Daoy (cell line): ENCODE data around the gene KDM3B. TPM values are rescaled to one million over a fixed set of nuclear protein-coding genes. Genes with fewer than 3 reads are reported as not detected.
A peak's percentile ranks its signal among the peaks of the same experiment; 100 is the strongest.
"Not testable (repeated sequence)": the region's sequence is repeated elsewhere in the genome, so short reads cannot be mapped to it uniquely, and the experiment has no call there.

ENCODE experiments used
- DNase-seq: peaks from one replicate; pipeline ENCODE4 v3.0.0-alpha.2; 2015; ENCODE audit warnings: low read depth
- total RNA-seq: library from RNA; depleted of rRNA; stranded (reverse); fragments of >200 nt; shearing (Covaris generic); gene quantifications from 2 replicates; pipeline ENCODE4 v1.2.3, GENCODE V29; 2014; rRNA removed

The KDM3B gene, protein sequence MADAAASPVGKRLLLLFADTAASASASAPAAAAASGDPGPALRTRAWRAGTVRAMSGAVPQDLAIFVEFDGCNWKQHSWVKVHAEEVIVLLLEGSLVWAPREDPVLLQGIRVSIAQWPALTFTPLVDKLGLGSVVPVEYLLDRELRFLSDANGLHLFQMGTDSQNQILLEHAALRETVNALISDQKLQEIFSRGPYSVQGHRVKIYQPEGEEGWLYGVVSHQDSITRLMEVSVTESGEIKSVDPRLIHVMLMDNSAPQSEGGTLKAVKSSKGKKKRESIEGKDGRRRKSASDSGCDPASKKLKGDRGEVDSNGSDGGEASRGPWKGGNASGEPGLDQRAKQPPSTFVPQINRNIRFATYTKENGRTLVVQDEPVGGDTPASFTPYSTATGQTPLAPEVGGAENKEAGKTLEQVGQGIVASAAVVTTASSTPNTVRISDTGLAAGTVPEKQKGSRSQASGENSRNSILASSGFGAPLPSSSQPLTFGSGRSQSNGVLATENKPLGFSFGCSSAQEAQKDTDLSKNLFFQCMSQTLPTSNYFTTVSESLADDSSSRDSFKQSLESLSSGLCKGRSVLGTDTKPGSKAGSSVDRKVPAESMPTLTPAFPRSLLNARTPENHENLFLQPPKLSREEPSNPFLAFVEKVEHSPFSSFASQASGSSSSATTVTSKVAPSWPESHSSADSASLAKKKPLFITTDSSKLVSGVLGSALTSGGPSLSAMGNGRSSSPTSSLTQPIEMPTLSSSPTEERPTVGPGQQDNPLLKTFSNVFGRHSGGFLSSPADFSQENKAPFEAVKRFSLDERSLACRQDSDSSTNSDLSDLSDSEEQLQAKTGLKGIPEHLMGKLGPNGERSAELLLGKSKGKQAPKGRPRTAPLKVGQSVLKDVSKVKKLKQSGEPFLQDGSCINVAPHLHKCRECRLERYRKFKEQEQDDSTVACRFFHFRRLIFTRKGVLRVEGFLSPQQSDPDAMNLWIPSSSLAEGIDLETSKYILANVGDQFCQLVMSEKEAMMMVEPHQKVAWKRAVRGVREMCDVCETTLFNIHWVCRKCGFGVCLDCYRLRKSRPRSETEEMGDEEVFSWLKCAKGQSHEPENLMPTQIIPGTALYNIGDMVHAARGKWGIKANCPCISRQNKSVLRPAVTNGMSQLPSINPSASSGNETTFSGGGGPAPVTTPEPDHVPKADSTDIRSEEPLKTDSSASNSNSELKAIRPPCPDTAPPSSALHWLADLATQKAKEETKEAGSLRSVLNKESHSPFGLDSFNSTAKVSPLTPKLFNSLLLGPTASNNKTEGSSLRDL (N-terminal part only)
- 34.5 and 34.9 TPM in 2 replicates for total RNA-seq

DNA sequence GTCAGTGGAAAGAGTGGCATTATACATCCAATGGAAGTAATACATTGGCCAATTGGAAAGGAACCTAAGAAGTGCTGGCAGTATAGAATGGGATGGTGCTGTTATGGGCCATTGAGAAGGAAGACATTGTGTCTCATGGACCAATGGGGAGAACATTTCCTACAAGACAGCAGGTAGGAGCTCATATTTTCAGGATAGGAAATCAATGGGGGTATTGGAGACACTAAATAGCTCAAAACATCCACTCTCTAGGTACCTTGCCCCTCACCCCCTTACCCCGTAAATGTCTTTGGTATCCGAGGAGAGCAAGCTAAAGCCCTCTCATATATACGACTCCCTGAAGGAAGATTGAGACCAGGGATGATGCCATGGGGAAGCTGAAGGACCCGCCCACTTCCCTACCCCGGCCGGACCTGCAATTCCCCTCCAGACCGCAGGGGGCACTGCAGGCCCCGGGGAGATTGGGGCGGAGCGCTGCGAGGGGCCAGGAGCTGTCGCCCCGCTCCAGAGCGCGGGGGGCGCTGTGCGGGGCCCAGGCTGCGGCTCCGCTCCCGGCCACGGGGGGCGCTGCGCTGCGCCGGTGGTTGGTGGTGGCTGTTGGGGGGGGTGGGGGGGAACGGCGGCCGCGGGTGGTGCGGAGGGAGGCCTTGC, at the start of gene KDM3B:
TSS of gene KDM3B (plus strand) at position 615 of the 651 bp plus-strand sequence. CDS start 111 bp downstream, outside the sequence.
- DNase-seq, result peak; percentile 92

DNA sequence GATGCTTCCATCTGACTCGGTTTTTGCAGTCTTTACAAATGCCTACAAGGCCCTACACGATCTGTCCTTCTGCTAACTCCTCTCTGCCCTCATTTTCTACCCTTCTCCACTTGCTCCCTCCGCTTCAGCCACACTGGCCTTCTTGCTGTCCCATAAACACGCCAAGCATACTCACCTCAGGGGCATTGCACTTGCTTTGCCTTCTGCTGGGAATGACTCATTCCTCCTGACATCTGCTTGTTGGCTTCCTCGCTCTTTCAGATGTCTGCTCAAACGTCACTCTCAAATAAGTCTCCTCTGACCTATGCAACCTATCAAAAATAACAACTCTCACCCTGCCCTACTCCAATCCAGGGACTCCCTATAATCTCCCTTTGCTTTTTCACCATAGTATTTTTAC, 49.1 kb upstream of the KDM3B start:
- DNase-seq, result peak; percentile 14

DNA sequence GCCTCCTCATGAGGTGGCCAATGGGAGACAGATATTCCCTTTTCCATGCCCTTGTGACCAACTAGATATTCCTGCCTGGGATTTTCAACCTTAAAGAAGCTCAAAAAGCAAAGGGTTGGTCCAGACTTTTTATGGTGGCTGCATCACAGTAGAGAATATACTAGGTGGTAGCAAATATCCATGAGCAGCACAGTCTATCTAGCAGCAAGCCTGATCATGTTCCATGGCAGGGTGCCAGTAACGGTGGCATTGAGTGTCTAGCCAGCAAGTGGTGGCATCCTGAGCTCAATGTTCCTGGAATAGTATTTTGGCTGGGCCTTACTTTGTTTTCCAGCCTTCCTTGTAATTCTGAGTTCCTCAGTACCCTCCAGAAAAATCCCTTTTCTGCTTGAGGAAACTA, 46.7 kb upstream of the KDM3B start:
- DNase-seq, result no peak

DNA sequence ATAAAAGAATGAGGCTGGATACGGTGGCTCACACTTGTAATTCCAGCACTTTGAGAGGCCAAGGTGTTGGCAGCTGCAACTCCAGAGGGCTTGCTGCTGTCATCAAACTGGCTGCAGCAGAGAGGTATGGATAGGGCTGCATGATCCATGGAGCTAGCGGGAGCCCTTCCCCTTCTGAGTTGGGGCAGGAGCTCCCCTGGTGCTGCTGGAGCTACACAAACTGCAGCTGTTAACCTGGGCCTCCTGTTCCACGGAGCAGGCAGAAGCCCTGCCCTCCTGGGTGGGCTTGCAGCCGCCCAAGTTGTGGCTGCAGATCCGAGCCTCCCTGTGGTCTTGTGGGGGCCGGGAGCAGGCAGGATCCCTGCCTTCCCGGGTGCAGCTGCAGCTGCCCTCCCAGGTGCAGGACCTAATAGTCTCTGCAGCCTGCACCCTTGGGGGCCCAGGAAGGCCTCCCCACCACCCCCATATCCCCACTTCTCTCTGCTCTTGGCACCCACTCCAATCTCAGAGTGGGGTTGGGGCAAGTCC, 36.7 kb upstream of the KDM3B start:
- no peak for DNase-seq

DNA sequence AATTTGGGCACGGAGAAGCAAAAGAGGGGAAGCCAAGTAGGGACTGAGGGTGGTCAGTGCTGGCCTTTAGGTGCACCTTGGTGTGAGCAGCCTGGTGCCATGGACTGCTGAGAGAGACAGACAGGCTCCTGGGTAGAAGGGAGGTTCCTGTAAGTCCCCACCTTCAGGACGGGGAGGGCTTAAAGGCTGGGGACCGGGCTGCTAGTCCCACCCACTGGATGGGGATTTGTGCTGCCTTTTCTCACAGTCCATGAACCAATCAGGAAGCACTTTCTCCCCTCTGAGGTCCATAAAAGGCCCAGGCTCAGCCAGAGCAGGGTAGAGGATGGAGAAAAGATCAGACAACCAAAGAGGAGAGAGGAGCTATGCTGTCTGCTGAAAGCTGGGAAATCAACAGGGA, 36.1 kb upstream of the KDM3B start:
- DNase-seq, result no peak

DNA sequence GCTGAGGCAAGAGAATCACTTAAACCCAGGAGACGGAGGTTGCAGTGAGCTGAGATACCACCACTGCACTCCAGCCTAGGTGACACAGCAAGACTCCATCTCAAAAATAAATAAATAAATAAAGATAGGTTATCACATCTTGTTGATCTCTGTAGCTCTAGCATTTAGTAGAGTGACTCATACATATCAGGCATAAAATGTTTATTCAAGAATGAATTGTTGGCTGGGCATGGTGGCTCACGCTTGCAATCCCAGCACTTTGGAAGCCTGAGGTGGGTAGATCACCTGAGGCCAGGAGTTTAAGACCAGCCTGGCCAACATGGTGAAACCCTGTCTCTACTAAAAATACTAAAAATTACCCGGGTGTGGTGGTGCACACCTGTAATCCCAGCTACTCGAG, 34.3 kb upstream of the KDM3B start:
- not testable (repeated sequence) for DNase-seq

DNA sequence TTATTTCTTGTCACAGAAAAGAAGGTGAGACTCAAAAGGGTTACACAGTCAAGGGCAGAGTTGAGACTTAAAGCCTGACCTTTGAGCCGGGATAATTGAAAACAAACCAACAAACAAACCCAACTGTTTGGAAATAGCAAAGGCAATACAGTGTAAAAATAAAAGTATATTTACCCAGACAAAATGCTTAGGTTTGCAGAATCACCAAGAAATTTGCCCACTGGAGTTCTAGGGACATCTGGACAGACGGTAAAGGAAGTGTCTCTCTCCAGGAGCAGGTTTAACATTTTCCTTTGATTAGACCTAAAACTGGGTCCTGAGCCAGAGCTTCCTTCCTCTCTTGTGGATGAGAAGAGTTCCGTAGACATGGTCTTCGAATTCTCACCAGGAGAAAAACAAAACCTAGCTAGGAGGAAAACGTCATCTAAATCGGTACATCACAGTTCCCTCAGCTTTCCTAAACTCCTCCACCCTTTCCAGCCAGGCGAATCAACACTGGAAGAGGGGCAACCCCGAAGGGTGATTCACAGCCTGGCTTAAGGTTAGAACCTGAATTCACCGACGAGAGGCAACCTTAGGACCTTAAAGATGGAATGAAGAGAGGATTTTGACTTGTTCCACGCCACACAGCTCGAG, 21.6 kb upstream of the KDM3B start:
- DNase-seq, result peak; percentile 47

DNA sequence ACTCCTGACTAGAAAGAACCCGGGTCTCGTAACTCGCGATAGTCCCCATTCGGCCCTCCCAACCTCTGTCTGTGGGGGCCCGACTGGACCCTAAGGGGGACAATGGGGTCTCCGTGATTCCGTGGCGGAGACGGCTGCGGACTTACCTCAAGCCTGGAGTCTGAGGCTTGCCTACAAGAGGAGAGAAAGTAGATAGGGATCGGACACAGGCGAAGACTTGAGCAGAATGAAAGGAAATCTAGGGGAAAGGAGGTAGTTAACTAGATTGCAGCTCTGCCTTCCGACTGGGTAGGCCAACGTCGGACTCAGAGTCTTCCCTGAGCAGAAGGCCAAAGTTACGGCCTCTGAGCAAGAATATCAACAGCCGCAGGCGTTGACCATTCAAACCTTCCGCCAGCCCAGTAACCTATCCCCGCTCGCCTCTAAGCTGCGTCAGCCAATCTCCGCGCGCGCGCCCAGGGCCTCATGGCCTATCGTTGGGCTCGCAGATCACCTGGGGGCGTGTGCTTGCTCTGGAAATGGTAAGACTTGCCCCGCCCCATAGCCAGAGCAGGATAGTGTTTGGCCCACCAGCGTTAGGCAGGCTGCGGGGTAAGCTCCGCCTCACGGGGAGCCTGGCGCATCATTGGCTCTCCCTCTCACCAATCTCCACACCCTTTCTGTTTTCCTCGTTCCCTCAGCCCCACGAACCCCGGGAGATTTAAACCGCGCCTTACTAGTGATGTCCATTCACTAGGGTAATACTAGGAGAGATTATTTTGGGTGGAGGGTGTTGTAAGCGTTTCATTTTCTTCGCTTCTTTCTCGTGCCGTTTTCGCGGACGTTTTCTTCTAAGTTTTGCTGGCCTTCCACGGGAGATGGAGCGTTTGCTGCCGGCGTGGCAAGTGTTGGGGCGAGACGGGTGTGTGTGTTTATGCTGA, 20.8 kb upstream of the KDM3B start, which contains the start of gene CDC25C:
TSS of gene CDC25C (minus strand) at position 356 of the 920 bp plus-strand sequence. CDS start 624 bp downstream, outside the sequence.
- peak; percentile 100 for DNase-seq

DNA sequence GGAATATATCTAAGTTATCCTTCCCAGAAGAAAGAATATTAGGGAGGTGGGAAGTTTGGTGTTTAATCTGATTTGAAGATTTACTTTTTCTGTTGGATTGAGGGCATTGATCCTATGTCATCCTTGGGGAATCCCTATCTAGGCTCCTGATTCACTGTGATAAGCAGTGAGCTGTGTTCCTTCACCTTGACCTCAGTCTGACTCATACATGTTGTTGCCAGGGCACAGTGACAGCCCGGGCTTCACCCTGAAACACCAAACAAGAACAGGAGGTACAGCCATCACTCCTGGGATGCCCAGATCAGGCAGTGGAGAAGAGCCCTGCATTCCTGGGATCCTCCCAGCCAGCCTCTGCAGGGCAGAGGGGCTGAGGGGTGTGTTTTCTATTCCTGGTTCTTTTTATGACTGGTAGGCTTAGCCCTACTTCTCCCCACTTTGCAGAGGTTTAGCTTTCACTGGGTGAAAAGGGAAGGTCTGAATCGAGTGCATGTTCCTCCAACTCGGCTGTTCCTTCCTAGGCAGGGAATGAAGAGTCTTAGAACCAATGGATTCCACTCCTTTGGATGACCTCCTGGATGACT, 17.5 kb upstream of the KDM3B start:
- DNase-seq, result peak; percentile 28

DNA sequence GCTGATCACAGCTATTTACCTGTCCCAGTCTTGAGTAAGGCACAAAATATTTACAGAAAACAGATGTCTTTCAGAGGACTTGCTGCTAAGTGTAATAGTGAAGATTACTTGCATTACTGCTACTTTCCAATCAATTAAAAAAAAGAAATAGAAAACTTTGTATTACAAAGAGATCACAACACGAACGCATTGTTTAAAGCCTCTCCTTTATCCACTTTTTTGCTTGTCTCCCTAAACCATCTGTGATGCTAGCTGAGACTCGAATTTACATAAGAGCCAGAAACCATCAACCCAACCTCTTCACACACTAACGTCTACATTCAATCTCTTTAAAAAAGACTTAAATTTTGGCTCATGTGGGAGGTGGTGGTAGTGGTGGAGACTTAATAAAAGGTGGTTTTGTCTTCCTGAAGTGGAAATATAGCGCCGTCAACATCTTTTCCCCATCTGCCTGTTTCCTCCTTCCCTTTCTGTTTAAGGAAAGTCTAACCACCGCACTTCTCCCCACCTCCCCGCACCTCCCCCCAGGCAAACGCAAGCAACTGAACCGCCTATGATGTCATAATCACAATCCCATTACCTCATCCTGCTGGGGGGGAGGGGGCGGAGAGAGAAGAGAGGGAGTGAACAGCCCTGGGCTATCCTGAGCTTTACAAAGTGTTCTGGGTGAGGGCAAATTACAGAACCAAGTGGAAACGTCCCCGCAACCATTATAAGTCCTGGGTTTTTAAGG, 15.4 kb upstream of the KDM3B start:
- no peak for DNase-seq

DNA sequence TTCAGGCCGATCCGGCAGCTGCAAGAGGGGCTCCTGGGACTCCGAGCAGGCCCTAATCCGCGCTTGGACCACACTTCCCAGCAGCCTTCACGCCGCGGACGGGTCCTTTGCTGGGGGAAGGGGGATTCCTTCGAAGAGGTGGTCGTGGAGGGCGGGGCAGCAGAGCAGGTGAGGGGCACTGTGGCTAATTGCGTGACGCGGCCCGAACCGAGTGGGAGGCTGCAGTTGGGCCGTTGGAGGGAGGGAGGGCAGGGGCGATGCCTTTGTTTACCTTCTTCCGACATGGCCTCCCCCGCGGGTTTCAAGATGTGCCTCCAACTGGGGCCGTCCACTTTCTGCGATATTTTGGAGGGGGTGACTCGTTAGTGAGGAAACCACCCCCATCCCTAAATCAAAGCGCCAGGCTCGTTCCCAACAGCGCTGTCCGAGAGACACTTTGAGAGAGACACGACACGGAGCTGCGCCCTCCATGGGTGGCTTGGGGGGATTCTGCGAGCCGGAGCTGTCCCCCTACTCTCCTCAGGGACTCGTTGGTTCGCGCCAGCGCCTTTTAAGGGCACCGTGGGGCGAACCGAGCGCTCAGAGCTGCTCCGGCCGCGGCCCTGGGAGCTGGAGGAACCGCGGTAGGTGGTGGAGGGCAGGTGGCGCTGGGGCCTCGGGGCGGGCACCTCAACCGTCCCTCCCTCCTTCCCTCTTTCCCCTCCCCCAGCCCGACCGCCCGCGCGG, 14.6 kb upstream of the KDM3B start, which contains the start of gene FAM53C:
TSS of gene FAM53C (plus strand) at position 582 of the 726 bp plus-strand sequence. CDS start 3,070 bp downstream, outside the sequence.
- peak; percentile 94 for DNase-seq

DNA sequence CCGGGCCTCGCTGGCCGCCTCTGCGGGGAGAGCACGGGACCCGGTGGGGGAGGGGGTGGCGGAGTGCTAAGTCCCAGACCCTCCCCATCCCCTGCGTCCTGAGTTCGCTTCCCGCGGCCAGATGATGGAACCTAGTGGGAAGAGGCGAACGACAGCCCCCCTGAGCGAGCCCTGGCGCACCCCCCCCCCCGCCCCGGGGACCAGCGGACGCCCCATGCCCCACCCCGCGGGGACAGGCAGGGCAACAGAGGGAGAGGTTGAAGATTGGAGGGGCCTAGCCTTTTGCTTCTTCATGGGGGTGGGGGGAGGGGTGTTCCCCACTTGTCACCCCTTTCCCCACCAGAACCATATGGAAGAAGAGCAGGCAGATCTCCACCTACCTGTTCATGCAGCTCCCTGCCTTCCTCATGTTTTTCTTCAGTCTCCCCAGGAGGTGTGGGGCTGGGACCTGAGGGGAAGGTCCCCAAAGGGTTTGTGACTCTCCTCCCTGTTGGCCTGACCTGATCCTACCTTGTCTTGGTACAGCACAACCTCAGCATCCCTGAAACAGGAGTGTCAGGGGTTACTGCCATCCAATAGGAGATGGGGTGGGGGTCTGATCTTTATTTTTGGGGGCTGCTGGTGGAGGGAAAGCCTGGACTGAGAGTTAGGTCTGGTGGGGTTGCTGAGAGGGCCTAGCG, 13.9 kb upstream of the KDM3B start:
- DNase-seq, result no peak

DNA sequence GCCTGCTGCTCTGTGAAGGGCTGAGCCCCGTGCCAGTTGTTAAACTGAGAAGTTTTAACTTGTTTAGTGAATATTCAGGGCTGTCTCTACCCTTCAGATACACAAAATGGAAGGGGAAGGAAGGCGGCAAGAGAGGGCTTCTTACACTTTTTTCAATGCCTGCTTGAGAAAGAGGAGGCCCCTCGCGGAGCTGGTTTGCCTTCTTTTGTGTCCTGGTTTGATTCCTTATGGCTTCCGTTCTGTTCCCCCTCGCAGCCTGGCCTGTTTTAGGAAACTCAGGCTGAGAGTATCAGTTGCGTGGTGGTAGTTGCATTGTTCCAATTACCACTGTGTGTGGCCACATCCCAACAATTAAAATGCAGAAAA, 13.4 kb upstream of the KDM3B start:
- DNase-seq, result no peak

DNA sequence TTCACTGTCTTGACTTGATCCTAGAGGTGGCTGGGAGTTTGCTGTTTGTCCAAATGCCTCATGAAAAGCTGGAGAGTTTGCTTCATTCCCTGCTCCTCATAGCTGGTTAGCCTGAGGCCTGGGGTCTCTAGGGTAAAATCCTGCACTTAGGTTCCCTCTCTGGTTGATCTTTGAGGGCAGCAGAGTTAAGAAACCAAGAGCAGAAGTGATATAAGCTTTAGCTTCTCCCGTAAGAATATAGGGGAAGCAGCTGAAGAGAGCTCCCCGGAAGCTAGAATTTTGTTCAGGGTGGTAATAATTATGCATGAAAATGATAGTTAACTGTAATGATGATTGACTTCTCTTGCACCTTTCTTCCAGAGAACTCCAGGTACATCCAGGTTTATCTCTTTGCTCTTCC, 13.0 kb upstream of the KDM3B start:
- no peak for DNase-seq

DNA sequence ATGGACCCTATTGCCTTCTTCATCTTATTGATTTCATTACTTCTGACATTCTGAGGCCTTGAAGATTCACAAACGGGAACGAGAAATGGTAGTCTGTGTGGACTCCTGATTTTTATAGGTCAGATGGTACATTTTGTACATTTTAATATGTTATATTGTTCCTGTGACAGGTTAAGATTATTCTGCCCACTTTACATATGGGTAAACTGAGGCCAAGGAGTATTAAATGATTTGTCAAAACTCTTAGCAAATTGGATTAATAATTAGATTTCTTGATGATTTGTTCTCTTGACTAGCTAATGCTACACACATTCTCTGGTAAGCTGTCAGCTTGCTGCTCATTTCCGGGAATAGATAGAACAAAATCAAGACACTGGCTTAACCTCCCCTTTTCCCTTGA, 12.5 kb upstream of the KDM3B start:
- no peak for DNase-seq

DNA sequence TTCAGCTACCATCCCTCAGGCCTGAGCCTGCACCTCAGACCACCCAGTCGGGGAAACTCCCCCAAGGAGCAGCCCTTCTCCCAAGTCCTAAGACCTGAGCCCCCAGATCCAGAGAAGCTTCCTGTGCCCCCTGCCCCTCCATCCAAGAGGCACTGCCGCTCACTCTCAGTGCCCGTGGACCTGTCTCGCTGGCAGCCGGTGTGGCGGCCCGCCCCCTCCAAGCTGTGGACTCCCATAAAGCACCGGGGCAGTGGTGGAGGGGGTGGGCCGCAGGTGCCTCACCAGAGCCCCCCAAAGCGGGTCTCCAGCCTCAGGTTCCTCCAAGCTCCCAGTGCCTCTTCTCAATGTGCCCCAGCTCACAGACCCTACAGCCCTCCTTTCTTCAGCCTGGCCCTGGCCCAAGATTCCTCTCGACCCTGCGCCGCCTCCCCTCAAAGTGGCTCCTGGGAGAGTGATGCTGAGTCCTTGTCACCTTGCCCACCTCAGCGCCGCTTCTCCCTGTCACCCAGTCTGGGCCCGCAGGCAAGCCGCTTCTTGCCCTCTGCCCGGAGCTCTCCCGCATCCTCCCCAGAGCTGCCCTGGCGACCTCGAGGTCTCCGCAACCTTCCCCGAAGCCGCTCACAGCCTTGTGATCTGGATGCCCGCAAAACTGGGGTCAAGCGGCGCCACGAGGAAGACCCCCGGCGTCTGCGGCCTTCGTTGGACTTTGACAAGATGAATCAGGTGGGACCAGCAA, 7.4 kb upstream of the KDM3B start:
- no peak for DNase-seq
